SK-N-SH treated with all-trans-retinoic acid at 6 μM for 48 hours (cell line): ENCODE results near the gene SPON1.

Experiments
- ISL1 ChIP-seq: fragments of 250-450 bp; sonication (Bioruptor Pico); IDR thresholded peaks from 2 replicates; pipeline ENCODE4 v2.1.2; 2022; ENCODE audit warnings: mild to moderate bottlenecking, moderate library complexity
- PPARA ChIP-seq: fragments of 250-450 bp; sonication (Bioruptor Pico); IDR thresholded peaks from 2 replicates; pipeline ENCODE4 v1.5.0; 2020; ENCODE audit warnings: mild to moderate bottlenecking, borderline replicate concordance
- RARB ChIP-seq: fragments of 250-450 bp; sonication (Bioruptor Pico); IDR thresholded peaks from 2 replicates; pipeline ENCODE4 v1.8.0; 2021; ENCODE audit warnings: mild to moderate bottlenecking, moderate library complexity
- SNAI2 ChIP-seq: fragments of 250-450 bp; sonication (Bioruptor Pico); IDR thresholded peaks from 2 replicates; pipeline ENCODE4 v1.5.0; 2020; ENCODE audit warnings: mild to moderate bottlenecking, moderate library complexity
- TCF4 ChIP-seq: fragments of 250-450 bp; sonication (Bioruptor Pico); IDR thresholded peaks from 2 replicates; pipeline ENCODE4 v1.8.0; 2021; ENCODE audit warnings: mild to moderate bottlenecking, moderate library complexity, borderline replicate concordance
- ZC3H10 ChIP-seq: fragments of 250-450 bp; sonication (Bioruptor Pico); IDR thresholded peaks from 2 replicates; pipeline ENCODE4 v1.5.1; 2021; ENCODE audit warnings: mild to moderate bottlenecking, moderate library complexity
- ZNF565 ChIP-seq: fragments of 450-650 bp; formaldehyde crosslinking; conservative IDR thresholded peaks from 2 replicates; pipeline ENCODE4 v1.5.0; 2020; ENCODE audit warnings: low read depth, mild to moderate bottlenecking, moderate library complexity
- ZNF70 ChIP-seq: fragments of 450-650 bp; formaldehyde crosslinking; IDR thresholded peaks from 2 replicates; pipeline ENCODE4 v1.5.0; 2020; ENCODE audit warnings: mild to moderate bottlenecking, moderate library complexity
- TF ChIP-seq, protein P1 (sequence below): fragments of 250-450 bp; sonication (Bioruptor Pico); IDR thresholded peaks from 2 replicates; pipeline ENCODE4 v1.5.1; 2020; ENCODE audit warnings: low read depth, mild to moderate bottlenecking, moderate library complexity
- TF ChIP-seq, protein P2 (sequence below): fragments of 250-450 bp; sonication (Bioruptor Pico); IDR thresholded peaks from 2 replicates; pipeline ENCODE4 v1.8.0; 2020; ENCODE audit warnings: mild to moderate bottlenecking, moderate library complexity, borderline replicate concordance

DNA sequence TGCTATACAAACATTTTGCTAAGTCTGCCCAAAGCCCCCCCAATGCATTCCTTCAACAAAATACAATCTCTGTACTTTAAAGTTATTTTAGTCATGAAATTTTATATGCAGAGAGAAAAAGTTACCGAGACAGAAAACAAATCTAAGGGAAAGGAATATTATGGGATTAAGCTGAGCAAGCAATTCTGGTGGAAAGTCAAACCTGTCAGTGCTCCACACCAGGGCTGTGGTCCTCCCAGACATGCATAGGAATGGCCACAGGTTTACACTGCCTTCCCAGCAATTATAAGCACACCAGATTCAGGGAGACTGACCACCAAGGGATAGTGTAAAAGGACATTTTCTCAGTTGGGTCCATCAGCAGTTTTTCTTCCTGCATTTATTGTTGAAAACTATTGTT, 304.1 kb downstream of the SPON1 start:
- TF ChIP-seq, protein P1, sequence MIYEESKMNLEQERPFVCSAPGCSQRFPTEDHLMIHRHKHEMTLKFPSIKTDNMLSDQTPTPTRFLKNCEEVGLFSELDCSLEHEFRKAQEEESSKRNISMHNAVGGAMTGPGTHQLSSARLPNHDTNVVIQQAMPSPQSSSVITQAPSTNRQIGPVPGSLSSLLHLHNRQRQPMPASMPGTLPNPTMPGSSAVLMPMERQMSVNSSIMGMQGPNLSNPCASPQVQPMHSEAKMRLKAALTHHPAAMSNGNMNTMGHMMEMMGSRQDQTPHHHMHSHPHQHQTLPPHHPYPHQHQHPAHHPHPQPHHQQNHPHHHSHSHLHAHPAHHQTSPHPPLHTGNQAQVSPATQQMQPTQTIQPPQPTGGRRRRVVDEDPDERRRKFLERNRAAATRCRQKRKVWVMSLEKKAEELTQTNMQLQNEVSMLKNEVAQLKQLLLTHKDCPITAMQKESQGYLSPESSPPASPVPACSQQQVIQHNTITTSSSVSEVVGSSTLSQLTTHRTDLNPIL (CRISPR knock-in tag): no peak
- TF ChIP-seq ISL1 (CRISPR knock-in tag): no peak
- TF ChIP-seq ZC3H10 (CRISPR knock-in tag): no peak
- TF ChIP-seq, protein P2, sequence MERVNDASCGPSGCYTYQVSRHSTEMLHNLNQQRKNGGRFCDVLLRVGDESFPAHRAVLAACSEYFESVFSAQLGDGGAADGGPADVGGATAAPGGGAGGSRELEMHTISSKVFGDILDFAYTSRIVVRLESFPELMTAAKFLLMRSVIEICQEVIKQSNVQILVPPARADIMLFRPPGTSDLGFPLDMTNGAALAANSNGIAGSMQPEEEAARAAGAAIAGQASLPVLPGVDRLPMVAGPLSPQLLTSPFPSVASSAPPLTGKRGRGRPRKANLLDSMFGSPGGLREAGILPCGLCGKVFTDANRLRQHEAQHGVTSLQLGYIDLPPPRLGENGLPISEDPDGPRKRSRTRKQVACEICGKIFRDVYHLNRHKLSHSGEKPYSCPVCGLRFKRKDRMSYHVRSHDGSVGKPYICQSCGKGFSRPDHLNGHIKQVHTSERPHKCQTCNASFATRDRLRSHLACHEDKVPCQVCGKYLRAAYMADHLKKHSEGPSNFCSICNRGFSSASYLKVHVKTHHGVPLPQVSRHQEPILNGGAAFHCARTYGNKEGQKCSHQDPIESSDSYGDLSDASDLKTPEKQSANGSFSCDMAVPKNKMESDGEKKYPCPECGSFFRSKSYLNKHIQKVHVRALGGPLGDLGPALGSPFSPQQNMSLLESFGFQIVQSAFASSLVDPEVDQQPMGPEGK (CRISPR knock-in tag): no peak
- no peak for TF ChIP-seq PPARA (CRISPR knock-in tag)
- no peak for TF ChIP-seq RARB (CRISPR knock-in tag)
- no peak for TF ChIP-seq TCF4 (CRISPR knock-in tag)
- no peak for TF ChIP-seq ZNF565
- no peak for TF ChIP-seq ZNF70
- TF ChIP-seq SNAI2: no peak
